ENCODE results near the gene ITPA. TPM values are rescaled to one million over a fixed set of nuclear protein-coding genes. Genes with fewer than 3 reads are reported as not detected.

Gene ITPA
- total RNA-seq, 1 donor from 2014 or later, result 58.4 TPM

DNA sequence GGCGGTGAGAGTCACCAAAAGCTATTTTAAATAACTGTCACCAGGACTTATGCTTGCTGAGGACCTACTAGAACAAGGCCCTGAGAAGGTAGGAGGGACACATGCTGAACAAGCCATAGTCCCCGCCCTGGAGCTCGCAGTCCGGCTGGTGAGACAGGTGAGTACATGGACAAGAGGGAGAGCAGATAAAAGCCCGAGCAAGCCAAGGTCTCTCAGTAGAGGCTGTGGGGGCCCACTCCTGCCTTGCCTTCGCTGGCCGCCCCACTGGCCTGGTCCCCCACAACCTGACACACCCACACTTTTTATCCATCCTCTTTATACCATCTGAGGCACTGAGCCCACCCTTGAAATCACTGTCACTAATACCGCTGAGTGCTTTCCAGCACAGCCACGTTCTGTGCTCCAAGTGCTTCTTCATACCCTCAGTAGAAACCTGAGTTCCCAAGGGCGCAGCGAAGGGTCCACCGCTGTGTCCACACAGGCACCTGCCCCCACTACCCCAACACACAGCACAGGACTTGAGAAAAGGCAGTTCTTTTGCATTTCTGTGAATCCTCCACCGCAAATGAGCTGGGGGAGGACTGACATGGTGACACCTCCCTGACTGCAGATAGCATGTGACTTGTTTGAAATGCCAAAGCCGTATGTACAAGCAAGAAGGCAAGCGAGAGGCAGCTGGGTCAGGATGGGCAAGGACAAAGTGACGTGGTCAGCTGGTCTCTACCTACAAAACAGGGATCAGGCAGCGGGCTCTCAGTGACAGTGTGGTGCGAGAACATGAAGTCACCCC, 16.9 kb upstream of the ITPA start:
- Mint-ChIP-seq H3K9me3 (ENCODE audit: unreplicated experiment) (no peaks in the 10 kb centered on the region), H3K4me1 (ENCODE audit: unreplicated experiment) (no peaks in the 10 kb centered on the region), H3K4me3 (ENCODE audit: unreplicated experiment) (no peak overlapping the region), H3K27ac (ENCODE audit: unreplicated experiment) (no peak overlapping the region), H3K36me3 (ENCODE audit: unreplicated experiment) (peaks cover 39% of the 10 kb centered on the region), H3K27me3 (ENCODE audit: unreplicated experiment) (no peaks in the 10 kb centered on the region)
- no peak for DNase-seq (ENCODE audit: extremely low spot score, unreplicated experiment)
- TF ChIP-seq, protein P1, sequence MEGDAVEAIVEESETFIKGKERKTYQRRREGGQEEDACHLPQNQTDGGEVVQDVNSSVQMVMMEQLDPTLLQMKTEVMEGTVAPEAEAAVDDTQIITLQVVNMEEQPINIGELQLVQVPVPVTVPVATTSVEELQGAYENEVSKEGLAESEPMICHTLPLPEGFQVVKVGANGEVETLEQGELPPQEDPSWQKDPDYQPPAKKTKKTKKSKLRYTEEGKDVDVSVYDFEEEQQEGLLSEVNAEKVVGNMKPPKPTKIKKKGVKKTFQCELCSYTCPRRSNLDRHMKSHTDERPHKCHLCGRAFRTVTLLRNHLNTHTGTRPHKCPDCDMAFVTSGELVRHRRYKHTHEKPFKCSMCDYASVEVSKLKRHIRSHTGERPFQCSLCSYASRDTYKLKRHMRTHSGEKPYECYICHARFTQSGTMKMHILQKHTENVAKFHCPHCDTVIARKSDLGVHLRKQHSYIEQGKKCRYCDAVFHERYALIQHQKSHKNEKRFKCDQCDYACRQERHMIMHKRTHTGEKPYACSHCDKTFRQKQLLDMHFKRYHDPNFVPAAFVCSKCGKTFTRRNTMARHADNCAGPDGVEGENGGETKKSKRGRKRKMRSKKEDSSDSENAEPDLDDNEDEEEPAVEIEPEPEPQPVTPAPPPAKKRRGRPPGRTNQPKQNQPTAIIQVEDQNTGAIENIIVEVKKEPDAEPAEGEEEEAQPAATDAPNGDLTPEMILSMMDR (IDR thresholded peaks at IDR 0.05), result no peak

DNA sequence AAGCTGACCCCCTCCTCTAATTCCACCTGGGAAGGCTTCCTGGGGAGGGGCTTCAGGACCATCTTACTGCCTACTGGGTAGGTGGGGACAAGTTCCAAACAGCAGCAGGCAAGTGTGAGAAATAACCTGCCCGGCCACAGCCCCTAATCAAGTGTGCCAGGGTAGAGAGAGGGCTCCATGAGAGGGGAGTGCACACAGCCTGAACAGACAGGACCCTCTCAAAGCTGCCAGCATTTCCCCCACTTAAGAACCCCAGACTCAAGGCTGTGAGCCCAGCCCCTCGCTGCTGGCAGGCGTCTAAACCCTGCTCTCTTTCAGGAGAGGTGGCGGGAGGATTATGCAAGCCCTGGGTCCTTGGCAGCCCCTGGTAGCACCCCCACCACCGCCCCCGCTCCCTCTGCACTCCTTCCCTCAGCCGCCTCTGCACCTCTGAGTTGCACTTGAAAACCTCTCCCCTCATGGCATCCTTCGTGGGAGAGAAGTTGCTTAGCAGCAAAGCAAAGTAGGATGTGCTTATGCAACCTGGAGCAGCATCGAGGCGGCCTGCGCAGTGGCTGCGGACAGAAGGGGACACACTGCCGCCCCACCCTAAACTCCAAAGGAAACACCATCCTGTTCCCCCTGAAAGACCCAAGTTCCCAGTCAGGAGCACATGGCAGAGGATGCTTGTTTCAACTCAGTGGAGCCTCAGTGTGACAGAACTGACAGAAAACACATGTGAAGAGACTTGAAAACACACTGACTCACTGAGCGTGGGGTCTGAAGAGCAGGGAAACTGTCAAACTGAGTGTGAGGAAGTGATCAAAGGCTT, 15.3 kb upstream of the ITPA start:
- peaks cover 45% of the 10 kb centered on the region for H3K36me3 Mint-ChIP-seq (ENCODE audit: unreplicated experiment)
- H3K27me3 Mint-ChIP-seq (ENCODE audit: unreplicated experiment), result no peaks in the 10 kb centered on the region
- no peak for DNase-seq (ENCODE audit: extremely low spot score, unreplicated experiment)
- H3K4me1 Mint-ChIP-seq (ENCODE audit: unreplicated experiment), result no peaks in the 10 kb centered on the region
- TF ChIP-seq, protein P1 (IDR thresholded peaks at IDR 0.05), result no peak
- H3K27ac Mint-ChIP-seq (ENCODE audit: unreplicated experiment), result no peak overlapping the region
- H3K4me3 Mint-ChIP-seq (ENCODE audit: unreplicated experiment), result no peak overlapping the region
- H3K9me3 Mint-ChIP-seq (ENCODE audit: unreplicated experiment), result no peaks in the 10 kb centered on the region

DNA sequence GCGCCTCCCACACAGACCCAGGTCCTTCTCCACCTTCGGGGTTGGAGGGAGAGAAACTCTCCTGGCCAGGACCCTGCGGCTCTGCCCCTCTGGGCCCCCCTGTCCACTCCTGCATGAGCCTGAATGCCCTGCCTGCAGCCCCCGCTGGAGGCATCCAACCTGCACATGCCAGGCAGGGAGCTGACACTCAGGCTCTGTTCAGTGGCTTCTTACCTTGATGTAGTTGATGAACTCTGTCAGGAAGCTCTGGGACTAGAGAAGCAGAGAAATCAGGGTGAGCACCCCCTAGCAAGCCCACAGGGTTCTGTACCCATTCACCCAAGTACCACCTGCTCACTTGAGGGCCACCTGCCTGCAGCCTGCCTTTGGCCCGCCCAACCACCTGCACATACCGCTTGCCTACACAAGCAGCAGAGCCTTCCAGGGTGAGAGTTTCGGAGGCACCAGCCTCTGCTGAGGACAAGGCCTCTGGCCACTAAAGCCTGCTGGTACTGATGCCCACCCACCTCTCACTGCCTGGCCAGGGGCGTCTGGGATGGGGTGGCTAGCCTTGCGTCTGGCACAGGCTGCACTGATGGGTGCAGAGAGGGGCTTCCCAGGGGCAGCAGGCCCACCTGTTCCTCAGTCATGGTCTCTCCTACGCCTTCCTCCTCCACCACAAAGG, 14.5 kb upstream of the ITPA start:
- H3K36me3 Mint-ChIP-seq (ENCODE audit: unreplicated experiment), result peaks cover 49% of the 10 kb centered on the region
- H3K9me3 Mint-ChIP-seq (ENCODE audit: unreplicated experiment), result no peaks in the 10 kb centered on the region
- H3K4me1 Mint-ChIP-seq (ENCODE audit: unreplicated experiment), result no peaks in the 10 kb centered on the region
- H3K27me3 Mint-ChIP-seq (ENCODE audit: unreplicated experiment), result no peaks in the 10 kb centered on the region
- H3K27ac Mint-ChIP-seq (ENCODE audit: unreplicated experiment), result no peak overlapping the region
- no peak overlapping the region for H3K4me3 Mint-ChIP-seq (ENCODE audit: unreplicated experiment)
- DNase-seq (ENCODE audit: extremely low spot score, unreplicated experiment), result no peak
- TF ChIP-seq, protein P1 (IDR thresholded peaks at IDR 0.05), result no peak

DNA sequence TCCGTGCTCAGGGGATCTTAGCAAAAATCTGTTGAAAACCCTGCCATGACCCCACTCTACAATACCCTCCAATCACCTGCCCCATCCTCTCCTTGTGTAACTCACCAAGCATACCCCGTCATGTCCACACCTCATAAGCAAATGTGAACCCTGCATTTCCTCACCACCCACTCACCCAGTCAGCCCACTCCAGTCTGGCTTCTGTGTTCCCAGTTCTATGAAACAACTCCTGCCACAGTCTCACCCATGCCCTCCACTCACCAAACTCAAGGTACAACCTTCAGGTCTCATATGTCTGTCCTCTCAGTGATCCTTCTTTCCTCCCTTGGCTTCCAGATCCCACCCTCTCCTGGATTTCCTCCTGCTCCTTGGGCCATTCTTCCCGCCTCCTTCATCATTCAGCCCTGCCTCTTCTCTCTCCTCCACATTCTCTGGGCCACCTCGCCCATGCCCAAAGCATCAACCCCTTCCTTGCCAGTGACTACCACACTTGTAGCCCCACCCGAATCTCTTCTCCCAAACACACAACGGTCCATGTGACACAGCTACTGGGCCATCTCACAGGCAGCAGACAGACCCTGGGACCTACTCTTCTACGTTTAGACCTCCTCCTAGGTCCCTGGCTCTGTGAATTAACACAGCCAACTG, 13.6 kb upstream of the ITPA start:
- no peak for DNase-seq (ENCODE audit: extremely low spot score, unreplicated experiment)
- Mint-ChIP-seq H3K9me3 (ENCODE audit: unreplicated experiment) (no peaks in the 10 kb centered on the region), H3K27me3 (ENCODE audit: unreplicated experiment) (no peaks in the 10 kb centered on the region), H3K4me1 (ENCODE audit: unreplicated experiment) (no peaks in the 10 kb centered on the region), H3K4me3 (ENCODE audit: unreplicated experiment) (no peak overlapping the region), H3K36me3 (ENCODE audit: unreplicated experiment) (peaks cover 54% of the 10 kb centered on the region), H3K27ac (ENCODE audit: unreplicated experiment) (no peak overlapping the region)
- TF ChIP-seq, protein P1 (IDR thresholded peaks at IDR 0.05), result no peak
